Breast epithelium (tissue), 4 donors: ENCODE results near the gene MIX23. TPM values are rescaled to one million over a fixed set of nuclear protein-coding genes. Genes with fewer than 3 reads are reported as not detected.

Experiments used
- DNase-seq, 2 donors: peaks; one replicate each; pipeline ENCODE4 v3.0.0-alpha.2; 2019; ENCODE audit warnings: low spot score in 2 of 2
- H3K27ac ChIP-seq, 2 donors: fragments of 200-600 bp; sonication (generic) in 1 of 2; one replicate each; pipeline ENCODE4 v1.5.1; 2016 to 2019; ENCODE audit warnings: mild to moderate bottlenecking in 1 of 2
- H3K27me3 ChIP-seq, 2 donors: fragments of 200-600 bp; sonication (generic) in 1 of 2; one replicate each; pipeline versions ENCODE4 v1.5.1 to v1.6.0; 2017 to 2019; ENCODE audit warnings: control low read depth in 1 of 2, mild to moderate bottlenecking in 1 of 2
- H3K36me3 ChIP-seq: fragments of 200-600 bp; one replicate; pipeline ENCODE4 v1.5.1; 2019
- H3K4me1 ChIP-seq, 2 donors: fragments of 200-600 bp; sonication (generic); one replicate each; pipeline ENCODE4 v1.5.1; 2016 to 2019; ENCODE audit warnings: control low read depth in 1 of 2
- H3K4me3 ChIP-seq, 3 donors: fragments of 200-600 bp; sonication (generic); 1 replicate in 2 of 3; 2 replicates in 1 of 3; pipeline ENCODE4 v1.5.1; 2016 to 2019; ENCODE audit warnings: mild to moderate bottlenecking in 3 of 3, moderate library complexity in 2 of 3
- H3K9me3 ChIP-seq, 2 donors: fragments of 200-600 bp; sonication (generic) in 1 of 2; one replicate each; pipeline ENCODE4 v1.5.1; 2016 to 2019; ENCODE audit warnings: control low read depth in 1 of 2
- POLR2A ChIP-seq: fragments of 450-650 bp; IDR thresholded peaks from one replicate; pipeline ENCODE4 v1.6.1; 2016; ENCODE audit warnings: antibody characterized with exemption, mild to moderate bottlenecking, moderate library complexity
- POLR2AphosphoS5 ChIP-seq, 3 donors: sonication (generic); formaldehyde crosslinking; IDR thresholded peaks; one replicate each; pipeline ENCODE4 v1.6.1; 2017; ENCODE audit warnings: antibody characterized with exemption in 3 of 3
- intact Hi-C: fragments of 100-400 bp; cut with DNase I; formaldehyde crosslinking; loops from one replicate; pipeline ENCODE4 v1.15.1; 2023; ENCODE audit warnings: low total_unique reads
- total RNA-seq, 3 donors: library from RNA; depleted of rRNA; stranded (reverse); fragments of >200 nt; gene quantifications; one replicate each; pipeline ENCODE4 v1.1.0, GENCODE V29; 2016
- TF ChIP-seq, protein P1 (sequence below), 3 donors: fragments of 450-650 bp; IDR thresholded peaks; one replicate each; pipeline ENCODE4 v1.5.1; 2016 to 2017; ENCODE audit warnings: antibody characterized with exemption in 3 of 3, mild to moderate bottlenecking in 3 of 3, moderate library complexity in 3 of 3

Gene MIX23
- total RNA-seq, 3 donors from 2014 or later: 10.8 to 20.3 (median 15.0) TPM

DNA sequence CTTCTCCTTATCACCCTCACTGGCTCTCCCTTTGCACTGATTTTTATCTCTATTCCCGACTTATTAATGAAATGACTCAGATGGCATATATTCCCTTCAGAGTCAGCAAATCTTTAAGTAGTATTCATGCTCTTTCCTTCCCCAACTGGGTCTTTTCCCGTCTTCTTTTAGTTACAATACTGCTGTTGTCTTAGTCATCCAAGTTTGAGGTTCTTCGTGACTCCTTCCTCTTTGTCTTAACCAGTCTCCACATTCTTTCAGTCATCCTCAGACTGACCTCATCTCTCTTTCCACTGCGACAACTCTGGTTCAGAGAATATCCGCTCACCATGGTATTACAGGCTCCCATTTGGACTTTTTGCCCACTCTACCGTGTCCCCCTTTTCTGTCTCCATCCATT is 20.5 kb upstream of the MIX23 start:
- TF ChIP-seq POLR2AphosphoS5 (IDR thresholded peaks at IDR 0.05): no peak
- TF ChIP-seq, protein P1, sequence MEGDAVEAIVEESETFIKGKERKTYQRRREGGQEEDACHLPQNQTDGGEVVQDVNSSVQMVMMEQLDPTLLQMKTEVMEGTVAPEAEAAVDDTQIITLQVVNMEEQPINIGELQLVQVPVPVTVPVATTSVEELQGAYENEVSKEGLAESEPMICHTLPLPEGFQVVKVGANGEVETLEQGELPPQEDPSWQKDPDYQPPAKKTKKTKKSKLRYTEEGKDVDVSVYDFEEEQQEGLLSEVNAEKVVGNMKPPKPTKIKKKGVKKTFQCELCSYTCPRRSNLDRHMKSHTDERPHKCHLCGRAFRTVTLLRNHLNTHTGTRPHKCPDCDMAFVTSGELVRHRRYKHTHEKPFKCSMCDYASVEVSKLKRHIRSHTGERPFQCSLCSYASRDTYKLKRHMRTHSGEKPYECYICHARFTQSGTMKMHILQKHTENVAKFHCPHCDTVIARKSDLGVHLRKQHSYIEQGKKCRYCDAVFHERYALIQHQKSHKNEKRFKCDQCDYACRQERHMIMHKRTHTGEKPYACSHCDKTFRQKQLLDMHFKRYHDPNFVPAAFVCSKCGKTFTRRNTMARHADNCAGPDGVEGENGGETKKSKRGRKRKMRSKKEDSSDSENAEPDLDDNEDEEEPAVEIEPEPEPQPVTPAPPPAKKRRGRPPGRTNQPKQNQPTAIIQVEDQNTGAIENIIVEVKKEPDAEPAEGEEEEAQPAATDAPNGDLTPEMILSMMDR (IDR thresholded peaks at IDR 0.05): no peak
- TF ChIP-seq POLR2A: no peak
- intact Hi-C loops: no loop called here
- Histone ChIP-seq H3K36me3 (no peaks in the 10 kb centered on the region), H3K4me3 (no peak overlapping the region), H3K27ac (no peak overlapping the region), H3K4me1 (no peaks in the 10 kb centered on the region), H3K9me3 (no peaks in the 10 kb centered on the region), H3K27me3 (no peaks in the 10 kb centered on the region)
- DNase-seq: no peak

DNA sequence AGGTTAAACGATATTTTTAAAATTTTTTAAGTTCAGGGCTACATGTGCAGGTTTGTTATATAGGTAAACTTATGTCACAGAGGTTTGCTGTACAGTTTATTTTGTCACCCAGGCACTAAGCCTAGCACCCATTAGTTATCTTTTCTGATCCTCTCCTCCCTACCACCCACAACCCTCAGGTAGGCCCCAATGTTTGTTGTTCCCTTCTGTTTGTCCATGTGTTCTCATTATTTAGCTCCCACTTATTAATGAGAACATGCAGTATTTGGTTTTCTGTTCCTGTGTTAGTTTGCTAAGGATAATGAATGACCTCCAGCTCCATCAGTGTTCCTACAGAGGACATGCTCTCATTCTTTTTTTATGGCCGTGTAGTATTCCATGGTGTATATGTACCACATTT is 15.9 kb upstream of the MIX23 start:
- Histone ChIP-seq H3K27me3 (no peaks in the 10 kb centered on the region), H3K4me3 (no peak overlapping the region), H3K36me3 (no peaks in the 10 kb centered on the region), H3K9me3 (no peaks in the 10 kb centered on the region), H3K27ac (no peak overlapping the region), H3K4me1 (no peaks in the 10 kb centered on the region)
- DNase-seq: no peak
- TF ChIP-seq, protein P1 (IDR thresholded peaks at IDR 0.05): no peak
- TF ChIP-seq POLR2A (no peak), POLR2AphosphoS5 (IDR thresholded peaks at IDR 0.05) (no peak)
- intact Hi-C loops: no loop called here

DNA sequence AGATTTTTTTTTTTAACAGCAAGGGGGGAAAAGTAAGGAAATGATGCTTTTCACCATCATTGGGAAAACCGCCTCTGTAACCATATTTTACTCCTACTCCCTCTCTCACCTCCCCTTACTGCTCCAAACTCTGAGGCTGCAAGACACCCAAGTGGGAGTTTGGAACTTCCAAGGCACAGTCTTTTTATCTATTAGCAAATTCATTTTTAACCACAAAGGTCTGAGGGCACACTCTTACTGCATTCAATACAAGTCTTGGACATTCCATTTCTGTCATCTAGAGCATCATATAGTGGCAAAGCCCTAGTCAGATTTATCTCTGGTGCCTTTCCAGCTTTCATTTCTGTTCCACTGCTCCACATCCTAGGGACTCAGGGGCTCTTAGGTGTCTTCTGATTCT is 14.2 kb upstream of the MIX23 start:
- Histone ChIP-seq H3K27me3 (no peaks in the 10 kb centered on the region), H3K36me3 (no peaks in the 10 kb centered on the region), H3K4me1 (no peaks in the 10 kb centered on the region), H3K27ac (no peak overlapping the region), H3K4me3 (no peak overlapping the region), H3K9me3 (no peaks in the 10 kb centered on the region)
- DNase-seq: no peak
- intact Hi-C loops: no loop called here
- TF ChIP-seq POLR2AphosphoS5 (IDR thresholded peaks at IDR 0.05) (no peak), POLR2A (no peak)
- TF ChIP-seq, protein P1 (IDR thresholded peaks at IDR 0.05): no peak

DNA sequence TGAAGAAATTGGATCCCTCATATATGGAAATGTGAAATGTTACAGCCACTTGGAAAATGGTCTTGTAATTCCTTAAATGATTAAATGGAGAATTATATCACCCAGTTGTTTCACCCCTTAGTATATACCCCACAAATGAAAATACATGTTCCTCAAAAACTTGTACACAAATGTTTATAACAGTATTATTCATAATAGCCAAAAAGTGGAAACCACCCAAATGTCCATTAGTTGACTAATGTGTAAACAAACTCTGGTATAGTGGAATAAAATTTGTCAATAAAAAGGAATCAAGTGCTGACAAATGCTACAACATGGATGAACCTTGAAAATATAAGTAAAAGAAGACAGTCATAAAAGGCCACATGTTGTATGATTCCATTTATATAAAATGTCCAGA is 13.5 kb upstream of the MIX23 start:
- Histone ChIP-seq H3K9me3 (no peaks in the 10 kb centered on the region), H3K36me3 (no peaks in the 10 kb centered on the region), H3K27me3 (no peaks in the 10 kb centered on the region), H3K27ac (no peak overlapping the region), H3K4me3 (no peak overlapping the region), H3K4me1 (no peaks in the 10 kb centered on the region)
- TF ChIP-seq, protein P1 (IDR thresholded peaks at IDR 0.05): no peak
- TF ChIP-seq POLR2AphosphoS5 (IDR thresholded peaks at IDR 0.05) (no peak), POLR2A (no peak)
- intact Hi-C loops: no loop called here
- DNase-seq: no peak

DNA sequence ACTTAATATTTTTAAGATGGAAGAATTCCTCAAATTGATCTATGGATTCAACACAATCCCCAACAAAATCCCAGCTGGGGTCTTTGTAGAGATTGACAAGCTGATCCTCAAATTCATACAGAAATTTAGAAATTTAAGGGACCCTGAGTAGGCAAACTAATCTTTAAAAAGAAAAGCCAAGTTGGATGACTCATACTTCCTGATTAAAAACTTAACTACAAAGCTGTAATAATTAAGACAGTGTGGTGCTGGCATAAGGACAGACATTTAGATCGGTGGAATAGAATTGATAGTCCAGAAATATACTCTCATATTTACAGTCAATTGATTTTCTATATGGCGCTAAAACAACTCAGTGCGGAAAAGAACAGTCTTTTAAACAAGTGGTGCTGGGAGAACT is 12.6 kb upstream of the MIX23 start:
- H3K36me3 ChIP-seq: no peaks in the 10 kb centered on the region
- no peaks in the 10 kb centered on the region for H3K27me3 ChIP-seq
- no peak overlapping the region for H3K27ac ChIP-seq
- no peak overlapping the region for H3K4me3 ChIP-seq
- DNase-seq: no peak
- intact Hi-C loops: no loop called here
- TF ChIP-seq POLR2AphosphoS5 (IDR thresholded peaks at IDR 0.05): no peak
- TF ChIP-seq, protein P1 (IDR thresholded peaks at IDR 0.05): no peak
- TF ChIP-seq POLR2A: no peak
- H3K4me1 ChIP-seq: no peaks in the 10 kb centered on the region
- no peaks in the 10 kb centered on the region for H3K9me3 ChIP-seq
